Activated T-cell treated with anti-CD3 and anti-CD28 coated beads, Interleukin-2, amount 50 U/mL, for 72 hours (primary cell): Measurements from ENCODE around the gene UBR1. TPM values are rescaled to one million over a fixed set of nuclear protein-coding genes. Genes with fewer than 3 reads are reported as not detected.
A peak's percentile ranks its signal among the peaks of the same experiment; 100 is the strongest.
"Not testable (repeated sequence)": the region's sequence is repeated elsewhere in the genome, so short reads cannot be mapped to it uniquely, and the experiment has no call there.

Experiments
- ATAC-seq, 2 donors: fragments of 150-1000 bp; cut with Tn5 transposase; replicated peaks in 1 of 2; 2 replicates each; pipeline ENCODE4 v1.10.0; 2021; ENCODE audit warnings: moderate library complexity in 2 of 2, mild to moderate bottlenecking in 1 of 2
- DNase-seq, 2 donors: peaks; one replicate each; pipeline ENCODE4 v3.0.0; 2021 to 2022; ENCODE audit warnings: mixed read lengths in 1 of 2
- H3K27ac Mint-ChIP-seq: one replicate; pipeline ENCODE4 v1.8.0; 2022; ENCODE audit warnings: mild to moderate bottlenecking, moderate library complexity, mixed read lengths
- H3K27me3 Mint-ChIP-seq: one replicate; pipeline ENCODE4 v1.8.0; 2022; ENCODE audit warnings: low read depth, mixed read lengths
- H3K36me3 Mint-ChIP-seq, 2 donors: one replicate each; pipeline ENCODE4 v1.8.0; 2022; ENCODE audit warnings: mixed read lengths in 2 of 2, mild to moderate bottlenecking in 1 of 2; ENCODE audit not compliant: insufficient read depth in 2 of 2
- H3K4me1 Mint-ChIP-seq: one replicate; pipeline ENCODE4 v1.8.0; 2022; ENCODE audit warnings: low read depth, mixed read lengths
- H3K4me3 Mint-ChIP-seq, 2 donors: one replicate each; pipeline ENCODE4 v1.8.0; 2022; ENCODE audit warnings: mild to moderate bottlenecking in 2 of 2, mixed read lengths in 2 of 2, moderate library complexity in 2 of 2
- H3K9me3 Mint-ChIP-seq, 2 donors: one replicate each; pipeline ENCODE4 v1.8.0; 2022; ENCODE audit warnings: mixed read lengths in 2 of 2
- total RNA-seq, 2 donors: library from RNA; stranded (reverse); gene quantifications; one replicate each; pipeline ENCODE4 v1.2.3, GENCODE V29; 2022

Gene UBR1
- total RNA-seq, 2 donors from 2014 or later: 33.1 to 37.5 TPM

DNA sequence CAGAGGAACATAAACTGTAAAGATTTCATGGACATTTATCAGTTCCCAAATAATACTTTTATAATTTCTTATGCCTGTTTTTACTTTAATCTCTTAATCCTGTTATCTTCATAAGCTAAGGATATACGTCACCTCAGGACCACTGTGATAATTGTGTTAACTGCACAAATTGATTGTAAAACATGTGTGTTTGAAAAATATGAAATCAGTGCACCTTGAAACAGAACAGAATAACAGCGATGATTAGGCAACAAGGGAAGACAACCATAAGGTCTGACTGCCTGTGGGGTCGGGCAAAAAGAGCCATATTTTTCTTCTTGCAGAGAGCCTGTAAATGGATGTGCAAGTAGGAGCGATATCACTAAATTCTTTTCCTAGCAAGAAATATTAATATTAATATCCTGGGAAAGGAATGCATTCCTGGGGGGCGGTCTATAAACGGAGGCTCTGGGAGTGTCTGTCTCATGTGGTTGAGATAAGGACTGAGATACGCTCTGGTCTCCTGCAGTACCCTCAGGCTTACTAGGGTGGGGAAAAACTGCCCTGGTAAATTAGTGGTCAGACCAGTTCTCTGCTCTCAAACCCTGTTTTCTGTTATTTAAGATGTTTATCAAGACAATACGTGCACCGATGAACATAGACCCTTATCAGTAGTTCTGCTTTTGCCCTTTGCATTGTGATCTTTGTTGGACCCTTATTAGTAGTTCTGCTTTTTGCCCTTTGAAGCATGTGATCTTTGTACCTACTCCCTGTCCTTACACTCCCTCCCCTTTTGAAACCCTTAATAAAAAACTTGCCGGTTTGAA lies 22.5 kb upstream of the UBR1 start:
- H3K9me3 Mint-ChIP-seq, H3K4me3 Mint-ChIP-seq, H3K27ac Mint-ChIP-seq, DNase-seq, H3K36me3 Mint-ChIP-seq, ATAC-seq: not testable (repeated sequence)
- Mint-ChIP-seq H3K4me1 (peaks cover 14% of the 10 kb centered on the region), H3K27me3 (peaks cover 16% of the 10 kb centered on the region)

- DNase-seq: no peak
- Mint-ChIP-seq H3K4me3 (no peak overlapping the region), H3K36me3 (peaks cover 0 to 1% of the 10 kb centered on the region in 2 donors), H3K27ac (no peak overlapping the region), H3K9me3 (peaks cover 0 to 5% of the 10 kb centered on the region in 2 donors), H3K4me1 (peaks cover 15% of the 10 kb centered on the region), H3K27me3 (peaks cover 21% of the 10 kb centered on the region)
- ATAC-seq: no peak
These were observed 21.9 kb upstream of the UBR1 start for GRCh38 chr15:43127752-43128151.

DNA sequence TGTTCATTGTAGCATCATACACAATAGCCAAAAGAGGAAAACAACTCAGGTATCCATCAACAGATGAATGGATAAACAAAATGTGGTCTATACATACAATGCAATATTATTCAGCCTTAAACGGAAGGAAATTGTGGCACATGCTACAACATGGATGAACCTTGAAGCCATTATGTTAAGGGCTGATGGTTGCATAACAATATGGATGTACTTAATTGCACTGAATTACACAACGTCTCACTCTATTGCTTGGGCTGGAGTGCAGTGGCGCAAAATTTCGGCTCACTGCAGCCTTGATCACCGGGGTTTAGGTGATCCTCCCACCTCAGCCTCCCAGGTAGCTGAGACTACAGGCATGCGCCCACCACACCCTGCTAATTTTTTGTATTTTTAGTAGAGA lies 20.5 kb upstream of the UBR1 start:
- peaks cover 0 to 1% of the 10 kb centered on the region in 2 donors for H3K36me3 Mint-ChIP-seq
- H3K4me3 Mint-ChIP-seq: no peak overlapping the region
- DNase-seq (no peak), ATAC-seq (no peak)
- peaks cover 22% of the 10 kb centered on the region for H3K4me1 Mint-ChIP-seq
- H3K27ac Mint-ChIP-seq: no peak overlapping the region
- H3K27me3 Mint-ChIP-seq: peaks cover 15% of the 10 kb centered on the region
- H3K9me3 Mint-ChIP-seq: peaks cover 0 to 5% of the 10 kb centered on the region in 2 donors

- ATAC-seq (no peak), DNase-seq (no peak)
- peaks cover 0 to 1% of the 10 kb centered on the region in 2 donors for H3K36me3 Mint-ChIP-seq
- peaks cover 15% of the 10 kb centered on the region for H3K27me3 Mint-ChIP-seq
- peaks cover 22% of the 10 kb centered on the region for H3K4me1 Mint-ChIP-seq
- H3K27ac Mint-ChIP-seq: no peak overlapping the region
- H3K4me3 Mint-ChIP-seq: no peak overlapping the region
- peaks cover 0 to 5% of the 10 kb centered on the region in 2 donors for H3K9me3 Mint-ChIP-seq
These were observed 19.3 kb upstream of the UBR1 start for GRCh38 chr15:43125100-43125661.

DNA sequence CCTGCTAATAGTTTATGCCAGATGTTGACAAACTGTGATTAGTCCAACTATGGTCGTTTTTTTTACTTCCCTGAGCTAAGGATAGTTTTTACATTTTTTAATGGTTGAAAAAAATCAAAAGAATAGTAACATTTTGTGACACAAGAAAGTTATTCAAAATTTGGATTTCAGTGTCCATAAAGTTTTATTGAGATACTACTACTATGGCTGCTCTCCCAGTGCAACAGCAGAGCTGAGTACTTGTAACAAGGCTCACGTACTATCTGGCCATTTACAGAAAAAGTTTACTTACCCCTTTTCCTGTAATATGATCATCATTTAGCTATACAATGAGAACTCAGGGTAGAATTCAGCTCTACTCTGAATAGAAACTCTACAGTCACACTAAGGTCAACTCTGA lies 16.0 kb upstream of the UBR1 start:
- ATAC-seq (no peak), DNase-seq (no peak)
- peaks cover 24% of the 10 kb centered on the region for H3K27me3 Mint-ChIP-seq
- H3K9me3 Mint-ChIP-seq: peaks cover 1 to 2% of the 10 kb centered on the region in 2 donors
- H3K36me3 Mint-ChIP-seq: peaks cover 0 to 1% of the 10 kb centered on the region in 2 donors
- peaks cover 22% of the 10 kb centered on the region for H3K4me1 Mint-ChIP-seq
- H3K4me3 Mint-ChIP-seq: peak overlapping the region in 1 of 2 donors; percentile 96
- H3K27ac Mint-ChIP-seq: no peak overlapping the region

- ATAC-seq: no peak
- Mint-ChIP-seq H3K27ac (no peak overlapping the region), H3K27me3 (peaks cover 15% of the 10 kb centered on the region)
These were observed 13.0 kb upstream of the UBR1 start for GRCh38 chr15:43118829-43119228.

DNA sequence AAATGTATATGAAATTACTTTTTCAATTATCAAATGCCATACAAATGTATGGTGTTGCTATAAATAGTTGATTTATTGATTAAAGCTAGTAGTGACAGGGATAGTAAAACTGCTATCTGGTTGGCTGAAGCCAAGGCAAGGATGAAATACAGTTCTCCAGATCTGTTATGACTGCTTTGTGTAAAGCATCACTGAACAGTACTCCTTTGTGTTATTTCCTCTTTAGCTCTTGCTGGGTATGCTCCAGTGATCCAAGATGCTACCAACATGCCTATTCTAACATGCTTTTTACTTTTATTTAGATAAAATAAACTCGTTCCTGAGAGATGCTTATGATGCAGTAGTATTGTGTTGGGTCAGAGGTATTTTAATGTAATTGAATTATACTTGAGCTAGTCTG lies 12.4 kb upstream of the UBR1 start:
- Mint-ChIP-seq H3K36me3 (peaks cover 0 to under 1% of the 10 kb centered on the region in 2 donors), H3K4me3 (no peak overlapping the region), H3K4me1 (peaks cover 13% of the 10 kb centered on the region), H3K27ac (no peak overlapping the region), H3K9me3 (peaks cover under 1 to 2% of the 10 kb centered on the region in 2 donors), H3K27me3 (peaks cover 13% of the 10 kb centered on the region)
- no peak for DNase-seq
- no peak for ATAC-seq

More at GRCh38 chr15:43118829-43119228, 13.0 kb upstream of the UBR1 start:
- Mint-ChIP-seq H3K4me3 (no peak overlapping the region), H3K4me1 (peaks cover 18% of the 10 kb centered on the region), H3K9me3 (peaks cover 1 to 2% of the 10 kb centered on the region in 2 donors), H3K36me3 (peaks cover 0 to 1% of the 10 kb centered on the region in 2 donors)
- no peak for DNase-seq

GRCh38 chr15:43111354-43111753 lies 5.5 kb upstream of the UBR1 start:
- no peak overlapping the region for H3K27ac Mint-ChIP-seq
- no peak overlapping the region for H3K4me3 Mint-ChIP-seq
- no peaks in the 10 kb centered on the region for H3K36me3 Mint-ChIP-seq
- no peaks in the 10 kb centered on the region for H3K9me3 Mint-ChIP-seq
- DNase-seq (no peak), ATAC-seq (no peak)
- peaks cover 4% of the 10 kb centered on the region for H3K27me3 Mint-ChIP-seq
- H3K4me1 Mint-ChIP-seq: peaks cover 7% of the 10 kb centered on the region

DNA sequence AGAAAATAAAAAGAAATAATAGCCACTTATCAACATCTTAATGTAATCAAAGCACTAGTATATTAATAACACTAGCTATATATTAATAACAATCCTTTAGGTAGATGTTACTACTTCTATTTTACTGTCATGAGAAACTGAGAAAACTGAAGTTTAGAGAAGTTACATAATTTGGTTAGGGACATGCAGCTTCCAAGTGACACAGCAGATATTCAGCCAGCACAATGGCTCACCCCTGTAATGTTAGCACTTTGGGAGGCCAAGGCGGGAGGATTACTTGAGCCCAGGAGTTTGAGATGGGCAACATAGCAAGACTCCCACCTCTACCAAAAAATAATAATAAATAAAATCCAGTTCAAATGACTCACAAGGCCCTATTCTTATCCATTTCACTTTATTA lies 1.9 kb upstream of the UBR1 start:
- H3K4me3 Mint-ChIP-seq: no peak overlapping the region
- no peak overlapping the region for H3K27ac Mint-ChIP-seq
- no peak for ATAC-seq
- peaks cover 33% of the 10 kb centered on the region for H3K4me1 Mint-ChIP-seq
- H3K27me3 Mint-ChIP-seq: peaks cover 4% of the 10 kb centered on the region
- no peaks in the 10 kb centered on the region for H3K9me3 Mint-ChIP-seq
- H3K36me3 Mint-ChIP-seq: peaks cover 6 to 8% of the 10 kb centered on the region in 2 donors
- no peak for DNase-seq

DNA sequence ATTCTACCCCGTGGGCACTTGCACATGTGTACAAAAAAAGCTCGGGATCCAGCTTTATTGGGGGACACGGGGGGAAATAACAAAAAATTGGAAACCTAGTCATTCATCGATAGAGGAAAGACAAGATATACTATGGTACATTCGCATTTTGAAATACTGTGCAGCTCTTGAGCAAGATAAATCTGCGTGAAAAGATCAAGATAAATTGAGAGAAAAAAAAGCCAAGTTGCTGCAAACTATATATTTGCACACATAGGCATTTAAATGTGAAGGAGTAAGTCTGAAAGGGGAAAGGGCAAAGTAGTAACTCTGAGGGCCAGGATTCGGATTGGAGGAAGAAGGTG lies 620 bp upstream of the UBR1 start:
- H3K9me3 Mint-ChIP-seq: no peaks in the 10 kb centered on the region
- H3K27ac Mint-ChIP-seq: peak overlapping the region; percentile 100
- peak overlapping the region; percentile 94 to 97 for H3K4me3 Mint-ChIP-seq
- no peak for DNase-seq
- H3K27me3 Mint-ChIP-seq: peaks cover 4% of the 10 kb centered on the region
- ATAC-seq: no peak
- peaks cover 44% of the 10 kb centered on the region for H3K4me1 Mint-ChIP-seq
- peaks cover 12 to 13% of the 10 kb centered on the region in 2 donors for H3K36me3 Mint-ChIP-seq

DNA sequence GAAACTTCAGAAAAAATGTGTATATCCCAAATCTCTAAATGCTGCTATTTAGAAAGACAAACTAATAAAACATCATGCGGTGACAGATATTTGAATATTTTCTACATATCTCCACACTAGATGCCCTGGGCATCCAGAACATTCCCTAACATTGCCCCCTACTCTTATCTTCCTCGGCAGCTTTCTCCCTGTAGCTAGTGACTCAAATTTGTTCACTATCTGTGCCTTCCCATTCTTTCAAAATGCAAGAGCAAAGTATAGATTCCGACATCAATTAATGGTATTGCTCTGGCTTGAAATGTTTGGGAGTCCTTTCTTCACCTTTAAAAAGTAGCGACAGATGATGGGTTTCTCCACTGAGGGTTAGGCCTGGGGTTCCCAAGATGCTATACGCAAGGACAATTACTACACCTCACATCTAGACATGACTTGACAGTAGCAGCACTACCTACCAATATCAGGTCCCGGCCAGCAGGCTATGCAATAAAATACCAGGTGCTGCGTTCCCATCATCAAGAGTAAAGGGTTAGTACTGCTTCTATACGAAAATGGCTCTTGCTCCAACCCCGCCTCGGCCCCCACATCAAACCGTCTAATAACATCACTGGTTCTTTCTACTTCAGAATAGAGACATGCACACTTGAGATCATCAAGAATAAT lies 631 bp downstream of the UBR1 start:
- Mint-ChIP-seq H3K36me3 (peaks cover 17 to 22% of the 10 kb centered on the region in 2 donors), H3K9me3 (no peaks in the 10 kb centered on the region)

DNA sequence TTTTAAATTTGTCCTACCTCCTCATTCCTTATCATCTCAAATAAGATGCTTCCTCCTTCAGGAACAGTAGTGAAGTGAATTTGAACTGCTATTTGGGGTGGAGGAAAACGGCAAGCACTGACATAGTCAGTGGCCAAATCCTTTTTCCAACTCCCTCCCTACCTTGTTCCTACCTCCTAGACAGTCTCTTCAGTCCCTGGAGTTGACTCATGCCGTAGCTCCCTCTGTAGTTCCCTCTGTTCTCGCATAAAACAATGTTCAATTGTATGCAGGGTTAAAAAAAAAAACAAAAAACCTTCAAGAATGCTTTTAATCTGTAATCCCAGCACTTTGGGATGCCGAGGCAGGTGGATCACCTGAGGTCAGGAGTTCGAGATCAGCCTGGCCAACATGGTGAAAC lies 1.4 kb downstream of the UBR1 start:
- Mint-ChIP-seq H3K36me3 (peaks cover 20 to 25% of the 10 kb centered on the region in 2 donors), H3K27ac (no peak overlapping the region), H3K4me1 (peaks cover 64% of the 10 kb centered on the region), H3K27me3 (peaks cover 4% of the 10 kb centered on the region), H3K4me3 (peak overlapping the region; percentile 56 to 68), H3K9me3 (no peaks in the 10 kb centered on the region)
- no peak for ATAC-seq
- DNase-seq: no peak

More for the DNA sequence above, 631 bp downstream of the UBR1 start:
- H3K4me3 Mint-ChIP-seq: peak overlapping the region; percentile 94 to 97
- ATAC-seq: peak; percentile 47 to 58
- H3K27me3 Mint-ChIP-seq: peaks cover 4% of the 10 kb centered on the region
- peak; percentile 19 to 25 for DNase-seq
- peaks cover 57% of the 10 kb centered on the region for H3K4me1 Mint-ChIP-seq
- peak overlapping the region; percentile 100 for H3K27ac Mint-ChIP-seq

- Mint-ChIP-seq H3K36me3 (peaks cover 20 to 25% of the 10 kb centered on the region in 2 donors), H3K27ac (no peak overlapping the region), H3K9me3 (no peaks in the 10 kb centered on the region), H3K27me3 (peaks cover 4% of the 10 kb centered on the region), H3K4me1 (peaks cover 65% of the 10 kb centered on the region), H3K4me3 (peak overlapping the region; percentile 14 to 60)
- DNase-seq: no peak
- no peak for ATAC-seq
These were observed 1.9 kb downstream of the UBR1 start for GRCh38 chr15:43103907-43104306.
